Fibroblast of villous mesenchyme (primary cell): Measurements from ENCODE around the gene ZBTB14. TPM values are rescaled to one million over a fixed set of nuclear protein-coding genes. Genes with fewer than 3 reads are reported as not detected.
A peak's percentile ranks its signal among the peaks of the same experiment; 100 is the strongest.

Experiments used
- DNase-seq: peaks from one replicate; pipeline ENCODE4 v3.0.0-alpha.2; 2010; ENCODE audit warnings: low read depth
- H3K4me3 ChIP-seq: 2 replicates; pipeline ENCODE4 v1.5.1; 2011; ENCODE audit warnings: low read depth, mild to moderate bottlenecking, low read length
- CTCF ChIP-seq: IDR thresholded peaks from 2 replicates; pipeline ENCODE4 v1.5.1; 2012; ENCODE audit warnings: low read depth, mild to moderate bottlenecking, low read length; ENCODE audit not compliant: insufficient read depth
- total RNA-seq: library from RNA; depleted of rRNA; stranded (reverse); fragments of >200 nt; gene quantifications from 2 replicates; pipeline ENCODE4 v1.2.3, GENCODE V29; 2012

Gene ZBTB14
- total RNA-seq, 1 donor, result 14.2 TPM

- no peak for TF ChIP-seq CTCF
- no peak for DNase-seq
- H3K4me3 ChIP-seq, result no peak overlapping the region
These were observed 2.8 kb upstream of the ZBTB14 start for GRCh38 chr18:5298156-5298852.

GRCh38 chr18:5297597-5297996 is 2.1 kb upstream of the ZBTB14 start:
- no peak overlapping the region for H3K4me3 ChIP-seq
- DNase-seq, result no peak
- TF ChIP-seq CTCF, result no peak

- H3K4me3 ChIP-seq, result peak overlapping the region; percentile 75
- DNase-seq, result peak; percentile 83
- TF ChIP-seq CTCF, result no peak
These were observed 1.3 kb upstream of the ZBTB14 start for GRCh38 chr18:5296706-5297320.

- peak; percentile 97 for DNase-seq
- no peak for TF ChIP-seq CTCF
- peak overlapping the region; percentile 75 for H3K4me3 ChIP-seq
These were observed 617 bp upstream of the ZBTB14 start for GRCh38 chr18:5295981-5296705.

GRCh38 chr18:5294457-5295230 is 882 bp downstream of the ZBTB14 start:
- peak overlapping the region; percentile 91 for H3K4me3 ChIP-seq
- TF ChIP-seq CTCF, result no peak
- peak; percentile 65 for DNase-seq

GRCh38 chr18:5294113-5294456 is 1.4 kb downstream of the ZBTB14 start:
- no peak for TF ChIP-seq CTCF
- peak overlapping the region; percentile 91 for H3K4me3 ChIP-seq
- no peak for DNase-seq
